Endothelial cell of umbilical vein (primary cell): Measurements from ENCODE around the gene TMSB10. TPM values are rescaled to one million over a fixed set of nuclear protein-coding genes. Genes with fewer than 3 reads are reported as not detected.

Experiments
- BruUV-seq: library from RNA; stranded (reverse); fragments of 400-500 nt; replicated peaks from 2 replicates; lab custom pipeline; 2021; lab: Mats Ljungman, UMichigan
- CTCF ChIA-PET: fragments of 300-600, 350-600 bp; sonication (Branson Sonifier 250); formaldehyde crosslinking; loops from one replicate; lab custom pipeline; 2021; ENCODE audit warnings: antibody characterized with exemption, inconsistent platforms; lab: Charles Lee
- POLR2A ChIA-PET: fragments of 300-600, 350-600 bp; sonication (Branson Sonifier 250); formaldehyde crosslinking; loops from one replicate; lab custom pipeline; 2021; ENCODE audit warnings: antibody characterized with exemption, inconsistent platforms; lab: Charles Lee
- DNase-seq: peaks from one replicate; pipeline ENCODE4 v3.0.0-alpha.2; 2011; ENCODE audit warnings: low read depth, low spot score
- FAIRE-seq: peaks from 2 replicates; lab custom pipeline; 2011; peaks lifted over from hg19 to GRCh38; lab: Jason Lieb, UNC
- H2AFZ ChIP-seq: 2 replicates; pipeline ENCODE4 v1.6.0; 2012; ENCODE audit warnings: low read depth, low read length, control low read depth, inconsistent platforms
- H3K27ac ChIP-seq: 2 replicates; pipeline ENCODE4 v1.5.1; 2011; ENCODE audit warnings: low read depth, mild to moderate bottlenecking, control low read depth, low read length, moderate library complexity; ENCODE audit not compliant: insufficient read depth
- H3K27me3 ChIP-seq, 2 experiments: 2 replicates each; pipeline versions ENCODE4 v1.6.0 to v1.6.1; 2011; ENCODE audit warnings: low read length in 2 of 2, mixed read lengths in 1 of 2; ENCODE audit not compliant: control insufficient read depth in 2 of 2, insufficient read depth in 2 of 2
- H3K36me3 ChIP-seq, 2 experiments: 2 replicates in 1 of 2; 3 replicates in 1 of 2; pipeline ENCODE4 v1.5.1; 2011; ENCODE audit warnings: low read length in 2 of 2, mild to moderate bottlenecking in 1 of 2, moderate library complexity in 1 of 2; ENCODE audit not compliant: control insufficient read depth in 2 of 2, insufficient read depth in 2 of 2; ENCODE audit errors: extremely low read depth in 1 of 2
- H3K4me1 ChIP-seq: 3 replicates; pipeline ENCODE4 v1.5.1; 2011; ENCODE audit warnings: mild to moderate bottlenecking, low read length; ENCODE audit not compliant: control insufficient read depth, insufficient read depth; ENCODE audit errors: extremely low read depth
- H3K4me2 ChIP-seq: 2 replicates; pipeline ENCODE4 v1.6.1; 2011; ENCODE audit warnings: low read length, control low read depth, mixed read lengths; ENCODE audit not compliant: insufficient read depth
- H3K4me3 ChIP-seq, 3 experiments: fragments of 200-600 bp in 1 of 3; sonication (generic), shearing (Covaris generic) in 1 of 3; replicated peaks in 1 of 3; 2 replicates each; pipeline ENCODE4 v1.5.1; 2011 to 2016; ENCODE audit warnings: control low read depth in 3 of 3, low read length in 3 of 3, mild to moderate bottlenecking in 2 of 3, inconsistent platforms in 1 of 3, low read depth in 1 of 3, moderate library complexity in 1 of 3; ENCODE audit not compliant: insufficient read depth in 1 of 3
- H3K79me2 ChIP-seq: 2 replicates; pipeline ENCODE4 v1.6.0; 2012; ENCODE audit warnings: low read length, inconsistent platforms; ENCODE audit not compliant: control insufficient read depth, insufficient read depth
- H3K9ac ChIP-seq: replicated peaks from 2 replicates; pipeline ENCODE3; 2011; ENCODE audit warnings: low read length, control low read depth; ENCODE audit not compliant: insufficient read depth; ENCODE audit errors: extremely low read depth
- H3K9me1 ChIP-seq: replicated peaks from 3 replicates; pipeline ENCODE4 v1.6.0; 2011; ENCODE audit warnings: mild to moderate bottlenecking, low read length; ENCODE audit not compliant: control insufficient read depth, insufficient read depth; ENCODE audit errors: extremely low read depth
- H3K9me3 ChIP-seq: replicated peaks from 2 replicates; pipeline ENCODE4 v1.5.1; 2012; ENCODE audit warnings: low read length, inconsistent platforms; ENCODE audit not compliant: control insufficient read depth, insufficient read depth
- H4K20me1 ChIP-seq: replicated peaks from 2 replicates; pipeline ENCODE3; 2011; ENCODE audit warnings: mild to moderate bottlenecking, low read length; ENCODE audit not compliant: control insufficient read depth, insufficient read depth; ENCODE audit errors: extremely low read depth
- CTCF ChIP-seq, 2 donors: IDR thresholded peaks; 1 replicate in 1 of 2; 2 replicates in 1 of 2; pipeline ENCODE4 v1.5.1; 2011; ENCODE audit warnings: low read length in 2 of 2, mild to moderate bottlenecking in 2 of 2, moderate library complexity in 2 of 2, control low read depth in 1 of 2, inconsistent platforms in 1 of 2, low read depth in 1 of 2; ENCODE audit not compliant: insufficient read depth in 1 of 2; ENCODE audit errors: extremely low read depth in 1 of 2
- EZH2 ChIP-seq: IDR thresholded peaks from 2 replicates; pipeline ENCODE4 v1.6.1; 2012; ENCODE audit warnings: borderline replicate concordance, low read depth, mild to moderate bottlenecking, moderate library complexity, low read length, inconsistent platforms; ENCODE audit not compliant: severe bottlenecking
- FOS ChIP-seq: IDR thresholded peaks from 2 replicates; pipeline ENCODE4 v1.6.1; 2011; ENCODE audit warnings: mild to moderate bottlenecking, low read length, moderate library complexity, borderline replicate concordance; ENCODE audit not compliant: insufficient read depth
- GATA2 ChIP-seq: IDR thresholded peaks from 2 replicates; pipeline ENCODE4 v1.7.0; 2011; ENCODE audit warnings: low read depth, mild to moderate bottlenecking, moderate library complexity, mixed read lengths, low read length; ENCODE audit not compliant: insufficient read length, insufficient read depth
- JUN ChIP-seq: IDR thresholded peaks from 2 replicates; pipeline ENCODE4 v1.6.1; 2011; ENCODE audit warnings: borderline replicate concordance, low read depth; ENCODE audit not compliant: insufficient read length, insufficient read depth
- MAX ChIP-seq: IDR thresholded peaks from 2 replicates; pipeline ENCODE4 v1.6.1; 2011; ENCODE audit not compliant: insufficient read depth, insufficient read length
- MYC ChIP-seq: IDR thresholded peaks from one replicate; pipeline ENCODE4 v1.6.1; 2011; ENCODE audit warnings: mild to moderate bottlenecking, low read depth, low read length
- POLR2A ChIP-seq: IDR thresholded peaks from 2 replicates; pipeline ENCODE4 v1.6.1; 2012; ENCODE audit warnings: low read depth, mild to moderate bottlenecking, control low read depth, low read length
- POLR2AphosphoS5 ChIP-seq: IDR thresholded peaks from 2 replicates; pipeline ENCODE4 v1.6.1; 2012; ENCODE audit warnings: low read depth, mild to moderate bottlenecking, control low read depth, low read length, moderate library complexity; ENCODE audit not compliant: insufficient read depth
- dilution Hi-C: fragments of 300-500 bp; cut with MboI; formaldehyde crosslinking; loops from one replicate; pipeline ENCODE4 v1.15.0; 2019; ENCODE audit warnings: low sequenced_read_pairs; ENCODE audit not compliant: extremely low pct_ligation_motif_present
- intact Hi-C: fragments of 100-400 bp; cut with micrococcal nuclease; formaldehyde crosslinking; loops from one replicate; pipeline ENCODE4 v1.10.0; 2022
- polyA plus RNA-seq, 4 experiments: library from polyadenylated mRNA; depleted of rRNA in 3 of 4; stranded (reverse) in 3 of 4; unstranded in 1 of 4; fragments of >200 nt; gene quantifications; 2 replicates each; pipeline versions ENCODE4 v1.2.1 to v1.2.3, GENCODE V29; 2011 to 2012; ENCODE audit warnings: missing spikeins in 1 of 4
- total RNA-seq: library from RNA; stranded (reverse); gene quantifications from 2 replicates; pipeline ENCODE4 v1.2.3, GENCODE V29; 2021

TMSB10 gene
- total and polyA plus RNA-seq, 2 donors (not counting 3 experiments of a cell fraction or from before 2014, with no cell fraction given) = 2,774 to 4,015 TPM

- dilution Hi-C loops = no loop called here
- Histone ChIP-seq H3K9ac (no peak overlapping the region), H4K20me1 (no peaks in the 10 kb centered on the region), H3K27me3 (peaks cover 0 to 1% of the 10 kb centered on the region in 2 experiments), H3K9me1 (no peaks in the 10 kb centered on the region), H3K79me2 (no peaks in the 10 kb centered on the region), H3K9me3 (no peaks in the 10 kb centered on the region), H3K36me3 (no peaks in the 10 kb centered on the region), H3K4me1 (no peaks in the 10 kb centered on the region), H3K27ac (no peak overlapping the region), H3K4me2 (no peak overlapping the region), H3K4me3 (no peak overlapping the region), H2AFZ (no peak overlapping the region)
- no TSS peak for BruUV-seq
- intact Hi-C loops = no loop called here
- ChIA-PET POLR2A (no interaction called here), CTCF (interaction anchor here (0.6 kb wide), 1 partner anchor 25 kb away, joined by 3 read pairs; no protein-coding TSS in a partner anchor)
- FAIRE-seq = no peak
- no peak for TF ChIP-seq MAX
- TF ChIP-seq FOS = no peak
- no peak for TF ChIP-seq POLR2AphosphoS5
- no peak for TF ChIP-seq CTCF (IDR thresholded peaks at IDR 0.05; ENCODE audit: extremely low read depth in 1 of 2, insufficient read depth in 1 of 2, low read depth in 1 of 2, low read length in 2 of 2)
- no peak for TF ChIP-seq POLR2A
- TF ChIP-seq EZH2 = no peak
- TF ChIP-seq JUN = no peak
- no peak for TF ChIP-seq GATA2
- no peak for TF ChIP-seq MYC
- DNase-seq = no peak
Observed at GRCh38 chr2:84856787-84857186, 48.7 kb upstream of the TMSB10 start.
